Right cardiac atrium (tissue), 5 donors: ENCODE results near the gene FBLN1. TPM values are rescaled to one million over a fixed set of nuclear protein-coding genes. Genes with fewer than 3 reads are reported as not detected.

Experiments used
- ATAC-seq, 2 donors: fragments of 200-7000 bp; cut with Tn5 transposase; one replicate each; pipeline versions ENCODE4 v1.8.0 to v1.9.1; 2020; ENCODE audit warnings: moderate library complexity in 2 of 2, mild to moderate bottlenecking in 1 of 2
- DNase-seq, 3 donors: peaks; one replicate each; pipeline ENCODE4 v3.0.0-alpha.2; 2020
- H3K27ac ChIP-seq: one replicate; pipeline ENCODE4 v1.5.1; 2013; ENCODE audit warnings: mild to moderate bottlenecking, low read length, control low read depth, moderate library complexity
- H3K27me3 ChIP-seq: one replicate; pipeline ENCODE4 v1.6.1; 2013; ENCODE audit not compliant: control insufficient read depth, insufficient read depth
- H3K4me1 ChIP-seq: one replicate; pipeline ENCODE4 v1.6.1; 2013; ENCODE audit warnings: low read length; ENCODE audit not compliant: control insufficient read depth, insufficient read depth
- H3K4me3 ChIP-seq: one replicate; pipeline ENCODE4 v1.5.1; 2013; ENCODE audit warnings: low read length, control low read depth
- H3K9me3 ChIP-seq: one replicate; pipeline ENCODE4 v1.6.1; 2013; ENCODE audit warnings: low read length; ENCODE audit not compliant: control insufficient read depth
- WGBS: extraction: QIAGEN DNeasy Blood & Tissue Kit; methylation state at CpG from one replicate; pipeline ENCODE4 v1.1.7; 2013; 5-methylcytosine and 5-hydroxymethylcytosine counted together
- intact Hi-C, 4 donors: fragments of 100-400 bp; cut with DNase I; formaldehyde crosslinking; loops; one replicate each; pipeline versions ENCODE4 v1.11.0 to v1.14.0; 2022 to 2023
- polyA plus RNA-seq: library from polyadenylated mRNA; stranded (reverse); fragments of 200-250 nt; gene quantifications from one replicate; pipeline ENCODE4 v1.2.3, GENCODE V29; 2013
- total RNA-seq, 4 donors: library from RNA; stranded (reverse); fragmentation: NEBNext Ultra II Directional; extraction: Animal tissue kit (Norgen Biotek cat#: 25700); gene quantifications; one replicate each; pipeline ENCODE4 v1.2.1, GENCODE V29; 2021
- donor health status: healthy with polysubstance abuse.
- donor health status: DM: no; HTN: yes; CAD: no.
- donor health status: DM: no; HTN: no; CAD: no.
- donor health status: DM: no; HTN: yes; CAD: no; lungs with severe emphysema.
- donor health status: DM: yes; HTN: yes; CAD: no.

Gene FBLN1
- total and polyA plus RNA-seq, 5 donors: 228 to 456 (median 390) TPM

- Histone ChIP-seq H3K27ac (peak overlapping the region; percentile 40), H3K27me3 (no peaks in the 10 kb centered on the region), H3K9me3 (no peaks in the 10 kb centered on the region), H3K4me1 (peaks cover 8% of the 10 kb centered on the region), H3K4me3 (no peak overlapping the region)
- DNase-seq (peak; percentile 67 to 81 (median 68)), ATAC-seq (peak; percentile 19 to 53)
- intact Hi-C loops: loop anchor here in 1 of 4 donors (10.0 kb wide), 1 partner anchor 114 kb away; no protein-coding TSS in a partner anchor
- WGBS: 59% methylated on average over 17 of the region's 17 CpGs
Measured at GRCh38 chr22:45548991-45549761, 46.5 kb downstream of the FBLN1 start.

- Histone ChIP-seq H3K4me3 (no peak overlapping the region), H3K27ac (peak overlapping the region; percentile 40), H3K9me3 (no peaks in the 10 kb centered on the region), H3K27me3 (no peaks in the 10 kb centered on the region), H3K4me1 (peaks cover 8% of the 10 kb centered on the region)
- DNase-seq (no peak), ATAC-seq (no peak)
- WGBS: 88% methylated on average over 9 of the region's 9 CpGs
- intact Hi-C loops: loop anchor here (5.0 to 10.0 kb wide), 5 partner anchors 108 to 285 kb away; no protein-coding TSS in a partner anchor
Measured at GRCh38 chr22:45549762-45550378, 47.2 kb downstream of the FBLN1 start.

- ATAC-seq: no peak
- intact Hi-C loops: loop anchor here (5.0 to 10.0 kb wide), 4 partner anchors 108 to 286 kb away; no protein-coding TSS in a partner anchor
- Histone ChIP-seq H3K4me1 (peaks cover 8% of the 10 kb centered on the region), H3K27ac (no peak overlapping the region), H3K9me3 (no peaks in the 10 kb centered on the region), H3K4me3 (no peak overlapping the region), H3K27me3 (no peaks in the 10 kb centered on the region)
- DNase-seq: peak; percentile 10 to 48 (median 25)
- WGBS: 90% methylated on average over 14 of the region's 14 CpGs
Measured at GRCh38 chr22:45550416-45550815, 47.7 kb downstream of the FBLN1 start.

GRCh38 chr22:45550891-45551290, 48.2 kb downstream of the FBLN1 start:
- no peaks in the 10 kb centered on the region for H3K9me3 ChIP-seq
- DNase-seq (no peak), ATAC-seq (no peak)
- peaks cover 8% of the 10 kb centered on the region for H3K4me1 ChIP-seq
- H3K27me3 ChIP-seq: no peaks in the 10 kb centered on the region
- H3K4me3 ChIP-seq: no peak overlapping the region
- peak overlapping the region; percentile 24 for H3K27ac ChIP-seq
- intact Hi-C loops: loop anchor here (5.0 to 10.0 kb wide), 4 partner anchors 109 to 286 kb away; no protein-coding TSS in a partner anchor
- WGBS: 88% methylated on average over 11 of the region's 11 CpGs

GRCh38 chr22:45551310-45552016, 48.8 kb downstream of the FBLN1 start:
- Histone ChIP-seq H3K4me1 (peaks cover 8% of the 10 kb centered on the region), H3K4me3 (no peak overlapping the region), H3K27ac (peak overlapping the region; percentile 57), H3K27me3 (no peaks in the 10 kb centered on the region), H3K9me3 (no peaks in the 10 kb centered on the region)
- DNase-seq: peak; percentile 48 to 80 (median 74)
- peak; percentile 31 to 44 for ATAC-seq
- intact Hi-C loops: loop anchor here (2.0 to 10.0 kb wide), 5 partner anchors 109 to 287 kb away; no protein-coding TSS in a partner anchor
- WGBS: 58% methylated on average over 18 of the region's 18 CpGs

GRCh38 chr22:45552017-45552411, 49.3 kb downstream of the FBLN1 start:
- Histone ChIP-seq H3K9me3 (no peaks in the 10 kb centered on the region), H3K4me1 (peaks cover 8% of the 10 kb centered on the region), H3K27me3 (no peaks in the 10 kb centered on the region), H3K4me3 (no peak overlapping the region), H3K27ac (peak overlapping the region; percentile 57)
- intact Hi-C loops: loop anchor here (2.0 to 10.0 kb wide), 5 partner anchors 110 to 287 kb away; no protein-coding TSS in a partner anchor
- ATAC-seq: peak; percentile 3 to 5
- 72% methylated on average over 12 of the region's 12 CpGs for WGBS
- peak in 2 of 3 donors; percentile 22 to 69 for DNase-seq

GRCh38 chr22:45552580-45553350, 50.1 kb downstream of the FBLN1 start:
- intact Hi-C loops: loop anchor here (2.0 to 10.0 kb wide), 5 partner anchors 110 to 288 kb away; no protein-coding TSS in a partner anchor
- Histone ChIP-seq H3K4me1 (peaks cover 8% of the 10 kb centered on the region), H3K9me3 (no peaks in the 10 kb centered on the region), H3K27me3 (no peaks in the 10 kb centered on the region), H3K27ac (peak overlapping the region; percentile 19), H3K4me3 (no peak overlapping the region)
- peak; percentile 56 to 58 for ATAC-seq
- DNase-seq: peak; percentile 76 to 89 (median 85)
- WGBS: 48% methylated on average over 30 of the region's 30 CpGs

- intact Hi-C loops: loop anchor here (2.0 to 10.0 kb wide), 5 partner anchors 111 to 289 kb away; no protein-coding TSS in a partner anchor
- H3K27ac ChIP-seq: peak overlapping the region; percentile 51
- H3K27me3 ChIP-seq: no peaks in the 10 kb centered on the region
- peak; percentile 79 to 91 (median 90) for DNase-seq
- peak; percentile 67 to 73 for ATAC-seq
- no peaks in the 10 kb centered on the region for H3K9me3 ChIP-seq
- peaks cover 8% of the 10 kb centered on the region for H3K4me1 ChIP-seq
- 27% methylated on average over 23 of the region's 23 CpGs for WGBS
- no peak overlapping the region for H3K4me3 ChIP-seq
Measured at GRCh38 chr22:45553351-45554039, 50.8 kb downstream of the FBLN1 start.

GRCh38 chr22:45554040-45554406, 51.3 kb downstream of the FBLN1 start:
- Histone ChIP-seq H3K27ac (no peak overlapping the region), H3K4me3 (no peak overlapping the region), H3K4me1 (peaks cover 8% of the 10 kb centered on the region), H3K9me3 (no peaks in the 10 kb centered on the region), H3K27me3 (no peaks in the 10 kb centered on the region)
- intact Hi-C loops: loop anchor here (5.0 to 10.0 kb wide), 4 partner anchors 112 to 289 kb away; no protein-coding TSS in a partner anchor
- DNase-seq (peak in 1 of 3 donors; percentile 18), ATAC-seq (no peak)
- WGBS: 48% methylated on average over 16 of the region's 16 CpGs
